ENCODE data around the gene PARVA.

PARVA gene

DNA sequence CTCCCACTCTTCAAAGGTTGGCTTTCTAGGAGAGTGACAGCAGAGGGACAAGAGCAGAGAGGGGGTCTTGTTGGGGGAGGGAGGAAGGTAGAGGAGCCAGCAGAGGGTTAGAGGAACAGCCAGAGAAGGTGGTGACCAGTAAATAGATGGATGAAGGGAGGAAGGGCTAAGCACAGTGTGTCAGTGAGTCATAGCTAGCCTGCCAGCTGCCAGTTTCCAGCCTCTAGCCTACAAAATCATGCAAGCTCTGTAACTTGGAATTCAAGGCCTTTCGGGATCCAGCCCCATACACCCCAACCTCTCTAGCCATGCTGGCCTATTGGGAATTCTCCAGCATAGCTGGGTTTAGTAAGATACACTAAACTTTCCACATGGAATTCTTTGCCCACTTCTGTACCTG is 149.4 kb downstream of the PARVA start:
- DNase-seq: peak; percentile 57
- Histone ChIP-seq H3K27ac (no peak overlapping the region), H3K36me3 (replicated peaks) (peaks cover 32% of the 10 kb centered on the region)

DNA sequence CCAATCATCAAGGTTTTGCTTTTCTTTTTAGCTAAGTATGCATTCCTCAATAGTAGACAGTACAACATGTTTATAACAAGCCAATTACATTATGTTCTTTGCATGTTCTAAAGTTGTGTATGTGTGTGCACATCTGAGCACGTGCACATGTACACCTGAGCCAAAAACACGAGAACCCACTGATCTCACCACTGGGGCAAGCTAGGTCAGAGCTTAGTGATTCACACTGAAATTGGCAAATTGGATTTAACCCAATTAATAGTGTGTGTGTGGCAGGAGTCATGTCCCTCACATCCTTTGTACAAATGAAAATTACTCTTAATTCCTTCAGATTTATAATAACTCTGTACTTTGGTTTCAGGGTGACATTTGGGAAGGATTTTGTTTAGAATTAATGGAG is 151.1 kb downstream of the PARVA start:
- Histone ChIP-seq H3K27ac (no peak overlapping the region), H3K36me3 (replicated peaks) (peaks cover 30% of the 10 kb centered on the region), H3K4me3 (ENCODE audit: low read depth, low read length) (no peak overlapping the region), H3K27me3 (replicated peaks) (no peaks in the 10 kb centered on the region)
- no peak for DNase-seq
- in situ Hi-C loops (cut with HindIII; ENCODE audit: low pct_ligation_motif_present, low sequenced_read_pairs): no loop called here
- TF ChIP-seq, protein P1, sequence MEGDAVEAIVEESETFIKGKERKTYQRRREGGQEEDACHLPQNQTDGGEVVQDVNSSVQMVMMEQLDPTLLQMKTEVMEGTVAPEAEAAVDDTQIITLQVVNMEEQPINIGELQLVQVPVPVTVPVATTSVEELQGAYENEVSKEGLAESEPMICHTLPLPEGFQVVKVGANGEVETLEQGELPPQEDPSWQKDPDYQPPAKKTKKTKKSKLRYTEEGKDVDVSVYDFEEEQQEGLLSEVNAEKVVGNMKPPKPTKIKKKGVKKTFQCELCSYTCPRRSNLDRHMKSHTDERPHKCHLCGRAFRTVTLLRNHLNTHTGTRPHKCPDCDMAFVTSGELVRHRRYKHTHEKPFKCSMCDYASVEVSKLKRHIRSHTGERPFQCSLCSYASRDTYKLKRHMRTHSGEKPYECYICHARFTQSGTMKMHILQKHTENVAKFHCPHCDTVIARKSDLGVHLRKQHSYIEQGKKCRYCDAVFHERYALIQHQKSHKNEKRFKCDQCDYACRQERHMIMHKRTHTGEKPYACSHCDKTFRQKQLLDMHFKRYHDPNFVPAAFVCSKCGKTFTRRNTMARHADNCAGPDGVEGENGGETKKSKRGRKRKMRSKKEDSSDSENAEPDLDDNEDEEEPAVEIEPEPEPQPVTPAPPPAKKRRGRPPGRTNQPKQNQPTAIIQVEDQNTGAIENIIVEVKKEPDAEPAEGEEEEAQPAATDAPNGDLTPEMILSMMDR (IDR thresholded peaks at IDR 0.05; ENCODE audit: low read depth, low read length, missing control alignments): no peak

More for the DNA sequence above, 149.4 kb downstream of the PARVA start:
- TF ChIP-seq, protein P1 (IDR thresholded peaks at IDR 0.05; ENCODE audit: low read depth, low read length, missing control alignments): no peak
- no peaks in the 10 kb centered on the region for H3K27me3 ChIP-seq (replicated peaks)
- H3K4me3 ChIP-seq (ENCODE audit: low read depth, low read length): no peak overlapping the region
- in situ Hi-C loops (cut with HindIII; ENCODE audit: low pct_ligation_motif_present, low sequenced_read_pairs): no loop called here

DNA sequence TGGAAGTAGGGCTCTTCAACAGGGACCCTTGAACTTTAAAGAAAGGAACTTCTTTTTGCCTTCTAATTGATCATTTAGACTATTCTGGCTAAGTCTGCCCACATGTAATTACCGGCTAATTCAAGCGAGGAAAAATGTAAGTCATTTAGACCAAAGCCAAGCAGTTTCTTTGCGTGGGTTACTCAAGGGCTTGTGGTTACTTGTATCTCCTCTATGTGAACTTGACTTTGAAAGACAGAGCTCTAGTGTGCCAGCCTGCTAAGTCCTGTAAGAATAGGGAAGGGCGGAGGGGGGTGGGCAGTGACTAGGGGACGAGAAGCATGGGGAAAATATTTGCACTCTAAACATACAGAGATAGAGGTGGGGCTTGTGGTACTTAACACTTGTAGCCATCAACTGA is 151.7 kb downstream of the PARVA start:
- H3K36me3 ChIP-seq (replicated peaks): peaks cover 30% of the 10 kb centered on the region
- H3K27me3 ChIP-seq (replicated peaks): no peaks in the 10 kb centered on the region
- H3K27ac ChIP-seq: no peak overlapping the region
- H3K4me3 ChIP-seq (ENCODE audit: low read depth, low read length): no peak overlapping the region
- no peak for DNase-seq
- TF ChIP-seq, protein P1 (IDR thresholded peaks at IDR 0.05; ENCODE audit: low read depth, low read length, missing control alignments): no peak
- in situ Hi-C loops (cut with HindIII; ENCODE audit: low pct_ligation_motif_present, low sequenced_read_pairs): no loop called here

DNA sequence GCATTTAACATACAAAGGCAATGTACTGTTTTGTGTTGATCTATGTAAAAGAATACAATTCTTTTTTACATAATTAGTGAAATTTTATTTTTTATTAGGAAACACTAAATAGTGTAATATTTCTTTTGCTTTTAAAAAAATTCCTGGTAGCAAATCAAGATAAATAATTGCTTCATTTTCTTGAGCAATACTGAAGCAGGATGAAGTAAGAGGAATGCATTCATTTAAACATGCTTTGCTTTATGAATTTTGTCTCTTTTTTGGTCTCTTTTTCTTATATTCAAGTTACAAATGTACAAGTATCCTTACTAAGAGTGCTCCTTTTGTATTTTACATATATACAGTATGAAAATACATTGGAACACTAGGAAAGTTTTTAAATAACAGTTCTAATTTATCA is 152.4 kb downstream of the PARVA start:
- Histone ChIP-seq H3K27me3 (replicated peaks) (no peaks in the 10 kb centered on the region), H3K4me3 (ENCODE audit: low read depth, low read length) (no peak overlapping the region), H3K27ac (no peak overlapping the region), H3K36me3 (replicated peaks) (peaks cover 26% of the 10 kb centered on the region)
- no peak for DNase-seq
- TF ChIP-seq, protein P1 (IDR thresholded peaks at IDR 0.05; ENCODE audit: low read depth, low read length, missing control alignments): no peak
- in situ Hi-C loops (cut with HindIII; ENCODE audit: low pct_ligation_motif_present, low sequenced_read_pairs): no loop called here

DNA sequence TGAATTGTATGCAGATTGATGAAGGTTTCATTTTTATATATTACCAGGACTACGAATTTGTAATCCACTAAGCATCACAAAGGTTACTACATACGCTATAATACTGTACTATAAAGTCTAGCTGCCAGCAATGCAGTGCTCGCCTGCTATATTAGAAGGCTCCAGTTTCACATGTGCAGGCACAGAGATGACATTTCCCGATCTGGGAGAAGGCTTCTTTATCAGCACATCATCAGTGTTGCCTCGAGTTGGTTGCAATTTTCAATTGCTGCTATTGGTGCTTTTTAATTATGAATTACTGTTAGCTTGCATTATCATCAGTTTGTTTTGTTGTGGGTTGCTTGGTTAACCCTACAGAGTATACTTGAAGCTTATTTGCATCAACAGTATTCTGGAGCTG is 153.6 kb downstream of the PARVA start:
- TF ChIP-seq, protein P1 (IDR thresholded peaks at IDR 0.05; ENCODE audit: low read depth, low read length, missing control alignments): no peak
- in situ Hi-C loops (cut with HindIII; ENCODE audit: low pct_ligation_motif_present, low sequenced_read_pairs): no loop called here
- Histone ChIP-seq H3K27me3 (replicated peaks) (no peaks in the 10 kb centered on the region), H3K4me3 (ENCODE audit: low read depth, low read length) (no peak overlapping the region), H3K36me3 (replicated peaks) (peaks cover 26% of the 10 kb centered on the region), H3K27ac (no peak overlapping the region)
- DNase-seq: no peak

DNA sequence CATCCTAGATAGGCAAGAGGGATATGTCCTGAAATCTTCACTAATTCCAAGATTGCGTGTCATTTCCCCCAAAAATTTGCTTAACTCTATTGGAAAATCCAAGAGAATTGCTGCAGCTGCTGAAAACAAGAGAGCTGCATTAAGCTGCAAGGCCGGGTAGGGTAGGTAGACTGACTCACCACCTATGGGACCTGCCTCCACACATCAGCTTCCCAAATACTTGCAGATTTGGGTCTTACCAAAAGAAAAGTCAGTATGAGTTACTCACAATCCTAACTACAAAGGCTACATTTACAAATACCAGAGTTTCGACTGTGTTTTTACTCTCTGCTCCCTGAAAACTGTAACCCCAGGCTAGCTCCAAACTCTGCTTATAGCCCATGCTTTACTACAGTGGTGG is 154.3 kb downstream of the PARVA start:
- no peak overlapping the region for H3K27ac ChIP-seq
- TF ChIP-seq, protein P1 (IDR thresholded peaks at IDR 0.05; ENCODE audit: low read depth, low read length, missing control alignments): no peak
- in situ Hi-C loops (cut with HindIII; ENCODE audit: low pct_ligation_motif_present, low sequenced_read_pairs): no loop called here
- H3K4me3 ChIP-seq (ENCODE audit: low read depth, low read length): no peak overlapping the region
- no peak for DNase-seq
- H3K27me3 ChIP-seq (replicated peaks): no peaks in the 10 kb centered on the region
- peaks cover 26% of the 10 kb centered on the region for H3K36me3 ChIP-seq (replicated peaks)

All from brain microvascular endothelial cell (primary cell).